ENCODE measurements around the gene ZBTB4.

Gene ZBTB4

DNA sequence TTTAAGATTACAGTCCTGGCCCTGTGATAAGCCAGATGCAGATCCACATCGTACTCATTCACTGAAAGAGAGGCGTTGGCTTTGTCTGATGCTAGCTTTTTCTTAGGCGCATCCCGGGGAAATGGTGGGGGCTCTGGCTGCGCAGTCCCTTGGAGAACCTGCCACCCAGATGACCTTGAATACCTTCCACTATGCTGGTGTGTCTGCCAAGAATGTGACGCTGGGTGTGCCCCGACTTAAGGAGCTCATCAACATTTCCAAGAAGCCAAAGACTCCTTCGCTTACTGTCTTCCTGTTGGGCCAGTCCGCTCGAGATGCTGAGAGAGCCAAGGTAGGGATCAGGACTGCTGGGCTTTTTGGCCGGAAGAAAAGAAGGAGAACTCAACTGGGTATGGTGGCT, 28.7 kb upstream of the ZBTB4 start:
- Histone ChIP-seq H3K27ac (replicated peaks) (no peak overlapping the region), H3K4me3 (replicated peaks; ENCODE audit: insufficient read depth, low read length) (no peak overlapping the region), H3K27me3 (ENCODE audit: insufficient read depth, poor library complexity, severe bottlenecking) (no peaks in the 10 kb centered on the region)
- no peak for TF ChIP-seq SPI1 (IDR thresholded peaks at IDR 0.05; ENCODE audit: borderline replicate concordance, low read depth)
- TF ChIP-seq, protein P1, sequence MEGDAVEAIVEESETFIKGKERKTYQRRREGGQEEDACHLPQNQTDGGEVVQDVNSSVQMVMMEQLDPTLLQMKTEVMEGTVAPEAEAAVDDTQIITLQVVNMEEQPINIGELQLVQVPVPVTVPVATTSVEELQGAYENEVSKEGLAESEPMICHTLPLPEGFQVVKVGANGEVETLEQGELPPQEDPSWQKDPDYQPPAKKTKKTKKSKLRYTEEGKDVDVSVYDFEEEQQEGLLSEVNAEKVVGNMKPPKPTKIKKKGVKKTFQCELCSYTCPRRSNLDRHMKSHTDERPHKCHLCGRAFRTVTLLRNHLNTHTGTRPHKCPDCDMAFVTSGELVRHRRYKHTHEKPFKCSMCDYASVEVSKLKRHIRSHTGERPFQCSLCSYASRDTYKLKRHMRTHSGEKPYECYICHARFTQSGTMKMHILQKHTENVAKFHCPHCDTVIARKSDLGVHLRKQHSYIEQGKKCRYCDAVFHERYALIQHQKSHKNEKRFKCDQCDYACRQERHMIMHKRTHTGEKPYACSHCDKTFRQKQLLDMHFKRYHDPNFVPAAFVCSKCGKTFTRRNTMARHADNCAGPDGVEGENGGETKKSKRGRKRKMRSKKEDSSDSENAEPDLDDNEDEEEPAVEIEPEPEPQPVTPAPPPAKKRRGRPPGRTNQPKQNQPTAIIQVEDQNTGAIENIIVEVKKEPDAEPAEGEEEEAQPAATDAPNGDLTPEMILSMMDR (IDR thresholded peaks at IDR 0.05; ENCODE audit: insufficient read depth, low read length) = no peak
- TF ChIP-seq POLR2AphosphoS5 (IDR thresholded peaks at IDR 0.05; ENCODE audit: low read depth) = no peak
- no peak for TF ChIP-seq GABPA (IDR thresholded peaks at IDR 0.05; ENCODE audit: low read depth)
- no peak for TF ChIP-seq REST (IDR thresholded peaks at IDR 0.05; ENCODE audit: insufficient replicate concordance, low read depth)
- no peak for DNase-seq (ENCODE audit: low read depth in 1 of 2, low spot score in 1 of 2)

GRCh38 chr17:7503521-7503920, 24.1 kb upstream of the ZBTB4 start:
- TF ChIP-seq, protein P1 (IDR thresholded peaks at IDR 0.05; ENCODE audit: insufficient read depth, low read length) = no peak
- TF ChIP-seq REST (IDR thresholded peaks at IDR 0.05; ENCODE audit: insufficient replicate concordance, low read depth) (no peak), POLR2AphosphoS5 (IDR thresholded peaks at IDR 0.05; ENCODE audit: low read depth) (no peak), SPI1 (IDR thresholded peaks at IDR 0.05; ENCODE audit: borderline replicate concordance, low read depth) (no peak), GABPA (IDR thresholded peaks at IDR 0.05; ENCODE audit: low read depth) (no peak)
- DNase-seq (ENCODE audit: low read depth in 1 of 2, low spot score in 1 of 2) = no peak
- Histone ChIP-seq H3K27ac (replicated peaks) (no peak overlapping the region), H3K27me3 (ENCODE audit: insufficient read depth, poor library complexity, severe bottlenecking) (no peaks in the 10 kb centered on the region), H3K4me3 (replicated peaks; ENCODE audit: insufficient read depth, low read length) (no peak overlapping the region)

DNA sequence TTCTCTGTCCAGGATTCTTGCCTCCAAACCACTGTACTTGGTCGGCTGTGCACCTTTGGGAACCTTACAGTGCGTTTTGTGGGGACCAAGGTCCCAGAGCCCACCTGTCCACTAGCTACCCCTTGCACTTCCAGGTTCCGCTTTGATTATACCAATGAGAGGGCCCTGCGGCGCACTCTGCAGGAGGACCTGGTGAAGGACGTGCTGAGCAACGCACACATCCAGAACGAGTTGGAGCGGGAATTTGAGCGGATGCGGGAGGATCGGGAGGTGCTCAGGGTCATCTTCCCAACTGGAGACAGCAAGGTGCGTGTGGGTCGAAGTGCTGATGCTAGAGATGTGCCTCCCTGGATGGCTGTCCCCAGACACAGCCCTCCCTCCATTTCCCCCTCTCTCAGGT, 23.6 kb upstream of the ZBTB4 start:
- H3K4me3 ChIP-seq (replicated peaks; ENCODE audit: insufficient read depth, low read length) = no peak overlapping the region
- TF ChIP-seq, protein P1 (IDR thresholded peaks at IDR 0.05; ENCODE audit: insufficient read depth, low read length) = no peak
- TF ChIP-seq GABPA (IDR thresholded peaks at IDR 0.05; ENCODE audit: low read depth) (no peak), SPI1 (IDR thresholded peaks at IDR 0.05; ENCODE audit: borderline replicate concordance, low read depth) (no peak), POLR2AphosphoS5 (IDR thresholded peaks at IDR 0.05; ENCODE audit: low read depth) (no peak), REST (IDR thresholded peaks at IDR 0.05; ENCODE audit: insufficient replicate concordance, low read depth) (no peak)
- no peak for DNase-seq (ENCODE audit: low read depth in 1 of 2, low spot score in 1 of 2)
- no peaks in the 10 kb centered on the region for H3K27me3 ChIP-seq (ENCODE audit: insufficient read depth, poor library complexity, severe bottlenecking)
- no peak overlapping the region for H3K27ac ChIP-seq (replicated peaks)

All from HL-60 (cell line).